HG02840 (cell line): Measurements from ENCODE around the gene ACOX1.

Experiments used
- ATAC-seq: cut with Tn5 transposase; IDR thresholded peaks from one replicate; pipeline ENCODE4 v1.9.1; 2021; ENCODE audit warnings: mild to moderate bottlenecking, moderate library complexity, moderate number of reproducible peaks; ENCODE audit not compliant: unreplicated experiment, low FRiP score

The ACOX1 gene

DNA sequence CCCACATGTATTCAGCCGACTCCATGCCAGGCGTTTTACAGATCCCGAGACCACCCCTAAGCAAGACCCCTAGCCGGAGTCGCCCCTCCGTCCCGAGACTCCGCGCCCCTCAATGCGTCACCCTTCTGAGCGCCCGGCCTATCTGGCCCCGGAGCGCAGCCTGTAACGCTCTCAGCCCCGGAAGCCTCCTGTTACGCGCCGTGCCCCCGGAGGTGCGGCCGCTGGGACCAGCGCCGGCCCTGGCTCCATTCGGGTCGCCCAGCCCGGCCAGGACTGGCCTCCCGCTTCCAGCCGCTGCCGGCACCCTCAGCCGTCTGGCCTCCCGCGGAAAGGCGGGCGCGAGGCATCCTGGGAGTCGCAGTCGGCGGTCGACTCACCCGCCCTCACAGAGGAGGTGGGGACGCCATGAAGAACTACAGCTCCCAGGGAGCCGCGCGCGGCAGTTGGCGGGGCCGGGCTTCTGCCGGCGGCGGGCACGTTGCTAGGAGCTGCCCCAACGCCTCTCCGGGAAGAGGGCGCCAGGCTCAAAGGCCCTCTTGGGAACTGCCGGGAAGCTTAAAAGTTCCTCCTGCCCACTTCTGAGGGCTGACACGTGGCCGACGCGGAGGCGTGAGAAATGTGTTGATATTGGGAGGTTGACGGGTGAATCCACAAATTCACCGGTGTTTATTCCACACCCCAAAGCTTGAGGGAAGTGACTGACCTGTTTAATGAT is 38.1 kb downstream of the ACOX1 start, which contains the start of gene FBF1:
TSS of gene FBF1 (minus strand) at position 316 of the 715 bp plus-strand sequence. CDS start 2,893 bp downstream, outside the sequence.
- ATAC-seq = peak; percentile 88

DNA sequence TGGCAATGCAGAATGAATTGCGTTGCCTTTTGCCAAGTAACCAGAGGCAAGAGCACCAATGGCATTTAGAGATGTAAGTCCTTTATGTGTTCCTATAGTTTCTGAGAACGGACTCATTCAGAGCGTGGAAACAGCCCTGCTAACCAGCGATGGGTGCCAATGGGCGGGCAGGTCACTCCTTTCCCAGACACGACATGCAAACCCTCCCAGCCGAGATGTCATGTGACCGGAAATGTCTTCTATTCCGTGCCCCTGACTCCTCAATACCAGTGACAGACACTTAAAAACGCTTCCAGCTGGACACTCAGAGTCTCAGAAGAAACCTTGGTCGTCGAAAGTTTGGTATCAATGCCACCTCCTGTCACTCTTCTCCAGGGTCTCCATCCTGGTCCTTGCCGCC is 41.3 kb downstream of the ACOX1 start:
- ATAC-seq = no peak

DNA sequence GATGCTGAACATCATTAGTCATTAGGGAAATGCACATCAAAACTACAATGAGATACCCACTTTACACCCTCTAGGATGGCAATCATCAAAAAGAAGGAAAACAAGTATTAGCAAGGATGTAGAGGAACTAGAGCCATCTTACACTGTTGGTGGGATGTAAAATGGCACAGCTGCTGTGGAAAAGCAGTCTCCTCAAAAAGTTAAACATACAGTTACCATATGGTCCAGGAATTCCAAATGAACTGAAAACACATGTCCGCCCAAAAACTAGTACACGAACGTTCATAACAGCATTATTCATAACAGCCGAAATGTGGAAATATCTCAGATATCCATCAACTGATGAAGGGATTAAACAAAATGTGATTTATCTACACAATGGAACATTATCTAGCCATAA is 45.2 kb downstream of the ACOX1 start:
- ATAC-seq = no peak

DNA sequence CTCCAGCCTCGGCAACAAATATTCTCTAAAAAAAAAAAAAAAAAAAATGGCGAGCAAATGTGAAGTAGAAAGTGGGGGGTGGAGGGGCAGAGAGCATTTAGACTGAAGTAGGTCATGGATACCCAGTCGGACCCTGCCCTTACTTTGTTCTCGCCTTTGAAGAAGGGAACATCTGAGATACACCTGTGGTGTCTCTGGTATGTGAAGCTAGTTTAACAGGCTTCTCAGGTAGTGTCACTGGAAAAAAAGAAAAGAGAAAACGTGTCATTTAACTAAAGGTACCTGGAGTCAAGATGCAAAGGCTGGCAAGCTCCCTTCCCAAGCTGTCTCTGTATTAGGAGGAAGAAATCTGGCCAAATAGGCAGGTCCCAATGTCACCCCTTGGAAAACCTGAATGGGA is 46.1 kb downstream of the ACOX1 start:
- no peak for ATAC-seq

DNA sequence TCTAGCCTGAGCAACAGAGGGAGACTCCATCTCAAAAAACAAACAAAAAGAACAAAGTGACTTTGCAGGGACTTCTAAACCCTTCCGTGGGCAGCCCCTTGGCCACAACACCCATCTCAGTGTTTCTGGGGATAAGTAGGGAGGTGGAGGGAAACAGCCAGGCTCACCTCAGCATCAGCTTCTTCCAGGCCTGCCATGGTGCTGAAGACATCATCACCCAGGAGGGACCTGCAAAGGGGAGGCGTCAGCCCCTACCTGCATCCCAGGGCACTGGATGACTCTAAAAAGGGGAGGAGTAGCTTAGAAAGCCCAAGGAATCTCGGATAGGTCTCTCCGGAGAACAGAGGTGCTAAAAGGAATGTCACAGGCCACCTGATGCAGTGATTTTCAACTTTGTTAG is 47.9 kb downstream of the ACOX1 start:
- no peak for ATAC-seq

DNA sequence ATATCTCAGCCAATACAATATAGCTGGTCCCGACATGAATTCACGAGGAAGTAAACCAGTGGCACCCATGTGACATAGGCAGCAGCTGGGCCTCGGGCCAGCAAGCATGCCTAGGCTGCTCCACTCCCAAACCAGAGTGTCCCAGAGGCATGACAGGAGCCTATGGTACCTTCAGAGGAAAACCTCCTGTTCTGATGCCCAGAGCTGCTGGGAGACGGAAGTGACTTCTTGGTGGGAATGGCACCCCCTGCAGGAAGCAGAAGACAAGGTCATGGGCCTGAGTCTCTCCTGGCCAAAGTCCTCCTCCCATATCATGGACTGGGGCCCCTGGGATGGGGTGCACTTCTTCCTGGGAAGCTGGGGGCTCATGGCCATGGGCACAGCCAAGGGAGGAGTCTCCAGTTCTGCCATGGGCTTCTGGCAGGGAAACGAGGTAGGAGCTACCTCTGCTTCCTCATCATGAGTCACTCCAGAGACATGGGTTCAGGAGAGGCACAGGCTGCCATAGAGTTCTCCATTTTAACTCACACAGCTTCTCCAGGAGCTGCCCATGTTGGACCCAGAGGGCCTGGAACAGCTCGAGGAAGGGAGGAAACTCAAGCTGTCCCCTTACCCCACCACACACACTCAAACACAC is 51.6 kb downstream of the ACOX1 start:
- ATAC-seq = no peak

DNA sequence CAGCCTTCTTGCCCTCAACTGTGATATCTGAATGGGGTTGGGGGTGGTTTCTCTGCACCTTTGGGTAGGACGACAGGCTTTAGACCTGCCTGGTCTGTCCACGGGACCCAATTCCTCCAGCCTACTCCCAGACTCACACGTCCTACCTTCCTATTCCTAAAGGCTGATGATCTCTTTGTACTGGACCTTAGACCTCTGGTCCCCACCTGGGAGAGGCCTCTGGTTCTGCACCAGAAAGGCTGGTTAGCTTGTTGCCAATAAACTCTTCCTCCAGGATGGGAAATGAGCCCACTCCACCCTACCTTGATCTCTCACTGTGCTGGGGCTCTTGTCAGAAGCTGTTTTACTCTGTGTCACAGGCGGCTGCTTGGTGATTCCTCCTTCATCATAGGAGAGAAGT is 52.5 kb downstream of the ACOX1 start:
- ATAC-seq = no peak

DNA sequence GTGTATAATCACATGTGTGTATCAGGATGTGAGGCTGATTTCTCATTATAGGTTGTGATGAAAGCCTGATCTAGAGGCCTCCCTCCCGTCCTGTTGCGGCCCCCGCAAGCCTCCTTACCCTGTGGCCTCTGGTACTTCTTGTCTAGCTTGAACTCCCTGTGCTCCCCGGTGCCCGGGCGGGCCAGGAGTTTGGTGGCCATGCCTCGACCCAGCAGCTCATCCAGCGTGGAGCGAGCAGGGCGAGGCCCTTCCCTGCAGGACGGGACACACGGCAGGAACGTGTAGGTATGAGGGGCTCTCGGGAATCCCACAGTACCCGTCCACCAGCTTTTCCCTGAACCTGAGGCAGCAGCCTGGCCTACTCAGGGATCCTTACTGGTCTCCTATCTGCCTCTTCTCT is 53.1 kb downstream of the ACOX1 start:
- ATAC-seq = no peak

DNA sequence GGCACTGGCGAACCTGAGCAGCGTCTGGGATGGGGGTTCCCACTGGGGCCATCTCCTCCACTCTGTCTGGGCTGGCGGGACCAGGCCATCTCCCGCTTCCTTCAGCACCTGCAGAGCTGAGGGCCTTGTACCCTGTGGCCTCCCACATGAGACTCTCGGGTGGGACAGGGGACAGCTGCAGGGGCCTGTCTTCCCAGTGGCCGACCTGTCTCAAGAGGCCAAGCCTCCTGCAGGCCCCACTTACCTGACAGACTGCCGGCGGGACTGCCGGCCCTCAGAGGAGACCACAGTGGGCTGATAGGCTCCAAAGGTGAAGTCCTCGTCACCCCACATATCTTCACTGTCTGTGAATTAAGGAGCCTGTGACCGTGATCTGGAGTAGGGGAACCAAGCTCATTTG is 53.9 kb downstream of the ACOX1 start:
- no peak for ATAC-seq

DNA sequence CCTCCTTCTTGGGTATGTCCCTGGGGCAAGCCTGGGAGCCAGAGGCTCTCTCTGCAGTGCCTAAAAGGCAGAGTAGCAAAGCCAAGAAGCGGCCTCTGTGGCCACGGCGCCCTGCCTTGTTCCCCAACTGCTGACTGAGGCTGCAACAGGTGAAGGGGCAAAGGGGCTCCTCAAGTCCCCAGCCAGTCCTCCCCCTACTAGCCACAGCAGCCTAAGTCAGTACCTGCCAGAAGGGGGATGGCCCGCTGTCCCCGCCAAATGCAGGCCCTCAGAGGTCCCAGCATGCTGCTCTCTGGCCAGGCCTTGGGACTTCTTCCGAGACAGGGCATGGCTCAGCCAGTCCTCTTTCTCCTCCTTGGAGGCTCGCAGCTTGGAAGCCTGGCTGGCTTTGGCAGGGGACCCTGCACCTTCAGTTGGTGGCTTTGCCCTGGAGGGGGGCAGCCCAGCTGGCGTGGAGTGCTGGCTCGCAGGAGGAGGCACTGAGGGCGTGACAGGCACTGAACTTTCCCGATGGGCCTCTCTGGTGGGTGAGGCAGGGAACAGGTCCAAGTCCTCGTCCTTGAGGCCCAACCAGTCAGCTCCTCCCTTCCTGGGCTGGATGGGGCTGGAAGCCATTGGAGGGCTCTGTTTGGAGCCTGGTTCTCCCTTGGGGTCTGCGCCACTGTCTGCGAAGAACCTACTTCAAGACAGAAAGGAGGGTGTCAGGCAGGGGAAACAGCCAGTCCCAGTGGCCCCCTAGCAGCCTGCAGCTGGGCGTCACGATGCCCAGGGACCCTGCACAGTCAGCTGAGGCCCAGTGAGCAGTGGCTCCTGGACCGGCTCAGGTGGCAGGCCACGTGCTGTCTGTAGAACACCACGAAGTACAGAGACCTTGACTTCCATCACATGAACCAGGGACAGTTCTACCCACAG is 55.7 kb downstream of the ACOX1 start:
- ATAC-seq = no peak

DNA sequence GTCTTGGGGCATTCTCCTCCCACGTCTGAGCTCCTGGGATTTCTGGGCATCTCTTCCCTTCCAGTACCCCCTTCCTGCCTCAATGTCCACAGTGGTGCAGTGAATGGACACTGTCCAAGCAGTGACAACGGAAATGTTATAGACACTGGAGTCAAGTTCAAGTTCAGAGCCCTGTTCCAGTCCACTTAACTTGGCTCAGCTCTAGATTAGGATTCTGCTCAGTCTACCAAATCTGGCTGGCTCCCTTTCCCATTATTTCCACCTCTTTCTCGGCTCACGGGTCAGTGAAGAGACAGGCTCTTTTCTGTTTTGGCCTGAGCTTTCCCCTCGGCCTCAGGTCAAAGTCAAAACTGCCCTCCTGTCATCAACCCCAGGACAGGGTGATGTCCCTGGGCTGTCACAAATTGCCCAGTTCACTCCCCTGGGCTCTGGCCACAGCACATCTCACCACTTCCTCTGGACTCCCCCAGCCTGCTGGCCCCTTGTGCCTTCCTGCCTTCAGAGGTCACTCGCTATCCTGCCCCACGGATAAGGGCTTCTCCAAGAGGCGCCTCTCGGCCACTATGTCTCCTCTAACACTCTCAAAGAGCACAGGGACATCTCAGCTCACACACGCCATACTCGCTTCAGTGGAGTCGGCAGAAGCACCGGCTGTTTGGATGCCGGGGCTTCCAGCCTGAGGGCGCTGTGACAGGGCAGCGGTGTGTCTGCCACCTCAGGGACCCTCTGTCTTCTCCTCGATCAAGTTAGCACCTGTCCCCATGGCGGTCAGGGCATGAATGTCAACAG is 56.6 kb downstream of the ACOX1 start:
- ATAC-seq = no peak

DNA sequence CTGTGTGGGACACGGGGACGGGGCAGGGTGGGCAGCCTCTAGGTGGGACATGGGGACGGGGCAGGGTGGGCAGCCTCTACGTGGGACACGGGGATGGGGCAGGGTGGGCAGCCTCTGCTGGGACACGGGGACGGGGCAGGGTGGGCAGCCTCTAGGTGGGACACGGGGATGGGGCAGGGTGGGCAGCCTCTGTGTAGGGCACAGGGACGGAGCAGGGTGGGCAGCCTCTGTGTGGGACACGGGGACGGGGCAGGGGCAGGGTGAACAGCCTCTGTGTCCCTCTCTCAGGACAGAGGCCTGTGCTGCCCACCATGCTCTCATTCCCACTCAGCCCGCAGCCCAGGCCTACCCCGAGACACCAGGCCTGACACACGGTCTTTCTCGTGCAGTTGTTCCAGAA is 57.4 kb downstream of the ACOX1 start:
- no peak for ATAC-seq

DNA sequence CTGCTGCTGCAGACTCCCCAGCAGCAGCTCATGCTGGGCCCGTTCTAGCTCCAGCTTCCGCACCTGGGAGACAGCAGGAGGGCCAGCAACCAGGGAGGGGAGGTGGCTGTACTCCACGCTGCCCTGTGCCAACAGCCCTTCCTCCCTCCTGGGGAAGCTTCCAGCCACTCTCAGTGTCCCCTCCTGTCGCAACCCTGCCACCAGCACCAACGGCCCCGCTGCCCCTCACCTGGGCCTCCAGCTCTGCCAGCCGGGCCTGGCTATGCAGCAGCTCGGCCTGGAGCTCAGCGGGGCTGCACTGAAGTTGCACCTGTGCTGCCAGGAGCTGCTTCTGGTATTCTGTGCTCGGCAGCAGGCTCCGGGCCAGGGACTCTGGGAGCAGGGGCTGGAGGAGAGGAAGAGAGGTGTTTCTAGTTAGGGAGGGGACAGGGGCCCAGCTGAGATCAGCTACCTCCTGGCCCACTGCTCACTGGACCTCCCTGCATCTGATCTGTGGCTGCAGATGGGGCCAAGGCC is 58.9 kb downstream of the ACOX1 start:
- ATAC-seq = no peak

DNA sequence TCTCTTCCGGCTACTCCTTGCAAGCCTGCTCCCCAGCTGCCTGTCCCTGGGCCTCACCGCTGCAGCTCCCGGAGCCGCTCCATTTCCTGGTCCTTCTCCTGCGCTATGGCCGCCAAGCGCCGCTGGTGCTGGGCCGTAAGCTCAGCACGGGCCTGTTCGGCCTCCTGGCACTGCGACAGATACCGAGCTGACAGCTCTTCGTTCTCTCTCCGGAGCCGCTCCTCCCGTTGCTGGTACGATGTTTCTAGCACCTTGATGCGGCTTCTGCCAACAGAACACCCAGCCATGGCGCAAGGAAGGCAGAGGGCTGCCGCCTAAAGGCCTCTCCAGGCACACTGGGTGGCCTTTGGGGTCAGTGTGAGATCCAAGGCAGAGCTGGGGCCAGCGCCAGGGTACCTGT is 59.4 kb downstream of the ACOX1 start:
- ATAC-seq = no peak

DNA sequence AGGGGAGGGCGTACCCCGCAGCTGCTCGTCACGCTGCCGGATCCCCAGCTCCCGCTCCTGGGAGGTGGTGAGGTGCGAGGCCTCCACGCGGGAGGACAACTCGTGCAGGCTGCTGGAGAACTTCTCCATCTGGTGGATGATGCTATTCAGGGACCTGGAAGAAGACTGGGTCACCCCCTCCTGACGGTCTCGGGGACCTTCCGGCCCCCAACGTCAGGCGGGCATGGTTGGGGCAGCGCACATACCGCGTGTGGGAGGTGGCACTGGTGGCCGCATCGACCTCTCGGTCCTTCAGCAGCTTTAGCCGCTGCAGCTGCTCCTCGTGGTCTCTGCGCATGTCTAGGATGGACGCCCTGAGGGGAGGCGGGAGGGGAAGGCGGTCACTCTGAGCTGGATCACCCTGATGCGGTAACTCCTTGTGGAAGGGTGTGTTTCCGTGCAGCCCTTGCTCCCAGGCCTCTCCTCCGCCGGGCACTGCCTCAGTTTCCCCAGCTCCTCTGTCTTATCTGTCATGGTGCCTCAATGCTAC is 61.0 kb downstream of the ACOX1 start:
- no peak for ATAC-seq

DNA sequence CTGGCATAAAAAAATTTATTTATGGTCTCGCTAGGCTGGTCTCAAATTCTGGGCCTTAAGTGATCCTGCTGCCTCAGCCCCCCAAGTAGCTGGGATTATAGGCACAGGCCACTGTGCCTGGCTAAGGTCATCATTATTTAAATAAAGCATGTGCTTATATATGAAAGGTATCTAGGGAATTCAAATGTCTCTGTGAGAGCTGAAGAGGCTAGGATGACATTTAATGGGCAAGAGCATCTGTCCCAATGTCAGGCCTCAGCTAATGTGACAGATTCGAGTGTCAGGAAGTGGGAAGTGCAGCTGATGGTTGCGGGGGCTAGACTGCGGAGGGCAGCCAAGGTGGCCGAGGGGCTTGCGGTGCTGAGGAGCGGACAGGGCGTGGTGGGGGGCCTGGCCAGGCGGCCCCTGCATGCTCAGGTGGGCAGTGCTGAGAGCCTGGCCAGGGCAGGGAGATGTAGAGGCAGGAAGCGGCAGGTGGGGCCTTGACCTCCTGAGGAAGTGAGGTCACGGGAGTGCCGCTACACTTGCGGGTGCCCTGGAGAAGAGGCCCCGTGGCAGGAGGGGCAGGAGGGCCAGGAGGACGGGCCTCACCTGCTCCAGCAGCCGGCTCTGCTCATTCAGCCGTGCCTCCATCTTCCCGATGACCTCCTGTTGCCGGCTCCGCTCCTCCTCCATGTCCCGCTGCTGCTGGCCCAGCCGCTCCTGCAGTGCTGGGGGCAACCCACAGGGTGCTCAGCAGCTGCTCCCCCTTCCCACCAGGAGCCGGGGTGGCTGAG is 61.6 kb downstream of the ACOX1 start:
- ATAC-seq = no peak

DNA sequence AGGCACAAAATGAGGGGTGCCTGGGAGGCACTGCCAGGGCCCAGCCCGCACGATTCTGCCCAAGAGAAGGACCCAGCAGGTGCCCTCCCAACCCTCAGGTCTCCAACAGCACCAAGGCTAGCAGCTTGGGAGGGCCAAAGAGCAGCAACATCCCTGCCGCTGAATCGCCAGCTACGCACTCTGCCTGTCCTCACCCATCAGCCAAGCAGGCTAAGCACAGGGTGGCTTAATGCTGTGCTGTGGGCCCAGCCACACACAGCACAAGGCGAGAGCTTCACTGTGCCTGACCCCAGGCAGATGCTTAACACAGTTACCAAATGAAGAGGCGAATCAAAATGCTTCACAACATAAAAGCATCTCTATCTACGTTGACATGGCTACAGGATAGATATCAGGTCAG is 63.7 kb downstream of the ACOX1 start:
- ATAC-seq = no peak

DNA sequence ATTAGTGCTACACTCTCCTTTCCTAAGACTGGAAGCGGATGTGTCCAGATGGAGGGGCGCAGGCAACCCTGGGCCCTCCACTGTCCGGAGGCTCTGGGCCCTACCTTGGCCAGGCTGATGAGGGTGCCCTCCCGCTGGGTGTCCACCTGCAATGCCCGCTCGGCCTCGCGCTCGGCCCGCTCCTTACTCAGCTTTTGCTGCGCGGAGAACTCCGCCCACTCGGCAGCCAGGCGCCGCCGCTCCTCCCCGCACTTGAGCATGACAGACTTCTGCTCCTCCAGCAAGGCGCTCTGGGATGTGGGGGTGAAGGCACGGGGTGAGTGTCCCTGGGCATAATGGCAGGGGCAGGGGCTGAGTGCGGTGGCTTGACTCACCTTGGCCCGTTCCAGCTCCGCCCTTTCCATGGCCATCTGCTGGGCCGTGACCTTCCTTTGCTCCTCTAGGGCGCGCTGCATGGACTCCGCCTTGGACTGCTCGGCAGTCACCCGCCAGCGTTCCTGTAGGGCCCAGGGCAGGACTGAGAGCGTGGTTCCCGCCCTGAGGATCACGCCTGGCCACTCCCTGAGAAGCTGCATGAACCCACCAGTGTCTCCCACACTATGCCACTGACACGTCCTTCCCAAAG is 64.2 kb downstream of the ACOX1 start:
- ATAC-seq = no peak
